Caco-2 (cell line): ENCODE data around the gene GPBP1L1. TPM values are rescaled to one million over a fixed set of nuclear protein-coding genes. Genes with fewer than 3 reads are reported as not detected.
"Not testable (repeated sequence)": the region's sequence is repeated elsewhere in the genome, so short reads cannot be mapped to it uniquely, and the experiment has no call there.

Experiments
- BruUV-seq: library from RNA; stranded (reverse); fragments of 400-500 nt; replicated peaks from 2 replicates; lab custom pipeline; 2021; lab: Mats Ljungman, UMichigan
- CTCF ChIA-PET: fragments of 300-600 bp; sonication (Branson Sonifier 250); formaldehyde crosslinking; loops from one replicate; lab custom pipeline; 2022; ENCODE audit warnings: antibody characterized with exemption; lab: Charles Lee
- POLR2A ChIA-PET: fragments of 300-600 bp; sonication (Branson Sonifier 250); formaldehyde crosslinking; loops from one replicate; lab custom pipeline; 2022; ENCODE audit warnings: antibody characterized with exemption; lab: Charles Lee
- DNase-seq, 2 experiments: peaks; one replicate each; pipeline versions ENCODE4 v3.0.0 to v3.0.0-alpha.2; 2020 to 2022
- H3K27me3 ChIP-seq: replicated peaks from 2 replicates; pipeline ENCODE4 v1.6.0; 2011; ENCODE audit warnings: low read length; ENCODE audit not compliant: control insufficient read depth, insufficient read depth
- H3K36me3 ChIP-seq: 2 replicates; pipeline ENCODE4 v1.5.1; 2011; ENCODE audit warnings: low read length; ENCODE audit not compliant: control insufficient read depth, insufficient read depth
- H3K4me1 ChIP-seq: fragments of 250-450 bp; sonication (Bioruptor Pico); 2 replicates; pipeline ENCODE4 v1.5.1; 2020; ENCODE audit warnings: mild to moderate bottlenecking
- H3K4me3 ChIP-seq: 2 replicates; pipeline ENCODE4 v1.5.1; 2011; ENCODE audit warnings: low read depth, mild to moderate bottlenecking, control low read depth, low read length
- H3K9me3 ChIP-seq: fragments of 250-450 bp; sonication (Bioruptor Pico); 2 replicates; pipeline ENCODE4 v1.5.1; 2020; ENCODE audit warnings: mild to moderate bottlenecking, moderate library complexity
- H3K27ac Mint-ChIP-seq: one replicate; pipeline ENCODE4 v1.8.0; 2022; ENCODE audit warnings: mixed read lengths; ENCODE audit not compliant: unreplicated experiment
- H3K27me3 Mint-ChIP-seq: one replicate; pipeline ENCODE4 v1.8.0; 2022; ENCODE audit warnings: mixed read lengths; ENCODE audit not compliant: insufficient read depth, unreplicated experiment
- H3K36me3 Mint-ChIP-seq: one replicate; pipeline ENCODE4 v1.8.0; 2022; ENCODE audit warnings: mild to moderate bottlenecking, mixed read lengths; ENCODE audit not compliant: insufficient read depth, unreplicated experiment
- H3K4me1 Mint-ChIP-seq: one replicate; pipeline ENCODE4 v1.8.0; 2022; ENCODE audit warnings: low read depth, mixed read lengths; ENCODE audit not compliant: unreplicated experiment
- H3K4me3 Mint-ChIP-seq: one replicate; pipeline ENCODE4 v1.8.0; 2022; ENCODE audit warnings: mild to moderate bottlenecking, moderate library complexity, mixed read lengths; ENCODE audit not compliant: unreplicated experiment
- H3K9me3 Mint-ChIP-seq: one replicate; pipeline ENCODE4 v1.8.0; 2022; ENCODE audit warnings: mixed read lengths; ENCODE audit not compliant: unreplicated experiment
- CTCF ChIP-seq, 2 experiments: fragments of 200-600 bp in 1 of 2; IDR thresholded peaks; 1 replicate in 1 of 2; 2 replicates in 1 of 2; pipeline versions ENCODE4 v1.5.1 to v1.8.0; 2011 to 2022; ENCODE audit warnings: antibody characterized with exemption in 1 of 2, control low read depth in 1 of 2, inconsistent platforms in 1 of 2, low read depth in 1 of 2, low read length in 1 of 2, mild to moderate bottlenecking in 1 of 2, moderate library complexity in 1 of 2; ENCODE audit not compliant: insufficient read depth in 1 of 2, severe bottlenecking in 1 of 2, unreplicated experiment in 1 of 2
- intact Hi-C: fragments of 100-400 bp; cut with micrococcal nuclease; formaldehyde crosslinking; loops from one replicate; pipeline ENCODE4 v1.10.0; 2022; ENCODE audit not compliant: unreplicated experiment
- total RNA-seq: library from RNA; stranded (reverse); gene quantifications from 2 replicates; pipeline ENCODE4 v1.2.3, GENCODE V29; 2022

GPBP1L1 gene
- total RNA-seq, 1 experiment from 2014 or later: 61.8 TPM

GRCh38 chr1:45608175-45609156 is 77.9 kb downstream of the GPBP1L1 start:
- no peak for DNase-seq
- H3K27me3 ChIP-seq: no peaks in the 10 kb centered on the region
- ChIA-PET CTCF (no interaction called here), POLR2A (no interaction called here)
- Mint-ChIP-seq H3K9me3 (no peaks in the 10 kb centered on the region), H3K27ac (no peak overlapping the region), H3K36me3 (peaks cover 79% of the 10 kb centered on the region), H3K4me3 (no peak overlapping the region), H3K4me1 (no peaks in the 10 kb centered on the region), H3K27me3 (no peaks in the 10 kb centered on the region)
- peaks cover 2% of the 10 kb centered on the region; the same call in 1 of the 2 replicates for H3K36me3 ChIP-seq
- BruUV-seq: no TSS peak
- intact Hi-C loops: no loop called here
- no peak for TF ChIP-seq CTCF (IDR thresholded peaks at IDR 0.05; ENCODE audit: insufficient read depth in 1 of 2, low read depth in 1 of 2, low read length in 1 of 2, severe bottlenecking in 1 of 2, unreplicated experiment in 1 of 2)
- H3K4me1 ChIP-seq: no peaks in the 10 kb centered on the region
- H3K9me3 ChIP-seq: no peaks in the 10 kb centered on the region
- no peak overlapping the region for H3K4me3 ChIP-seq

GRCh38 chr1:45607404-45608074 is 78.8 kb downstream of the GPBP1L1 start:
- CTCF ChIA-PET: no interaction called here
- POLR2A ChIA-PET: no interaction called here
- no peaks in the 10 kb centered on the region for H3K27me3 Mint-ChIP-seq
- no peaks in the 10 kb centered on the region for H3K27me3 ChIP-seq
- H3K36me3 Mint-ChIP-seq: peaks cover 76% of the 10 kb centered on the region
- TSS peak; percentile 91 for BruUV-seq
- H3K4me3 Mint-ChIP-seq: no peak overlapping the region
- no peaks in the 10 kb centered on the region for H3K9me3 Mint-ChIP-seq
- no peaks in the 10 kb centered on the region for H3K4me1 ChIP-seq
- no peaks in the 10 kb centered on the region for H3K9me3 ChIP-seq
- H3K4me1 Mint-ChIP-seq: no peaks in the 10 kb centered on the region
- H3K36me3 ChIP-seq: peaks cover 2% of the 10 kb centered on the region; the same call in 1 of the 2 replicates
- no peak for DNase-seq
- no peak for TF ChIP-seq CTCF (IDR thresholded peaks at IDR 0.05; ENCODE audit: insufficient read depth in 1 of 2, low read depth in 1 of 2, low read length in 1 of 2, severe bottlenecking in 1 of 2, unreplicated experiment in 1 of 2)
- no peak overlapping the region for H3K4me3 ChIP-seq
- intact Hi-C loops: no loop called here
- H3K27ac Mint-ChIP-seq: peak overlapping the region; percentile 17

GRCh38 chr1:45604239-45604638 is 82.1 kb downstream of the GPBP1L1 start:
- no peaks in the 10 kb centered on the region for H3K4me1 Mint-ChIP-seq
- CTCF ChIA-PET: no interaction called here
- H3K4me3 Mint-ChIP-seq: no peak overlapping the region
- DNase-seq: no peak
- no peak overlapping the region for H3K27ac Mint-ChIP-seq
- Histone ChIP-seq H3K4me3 (no peak overlapping the region), H3K27me3 (no peaks in the 10 kb centered on the region), H3K36me3 (no peaks in the 10 kb centered on the region), H3K4me1 (no peaks in the 10 kb centered on the region), H3K9me3 (no peaks in the 10 kb centered on the region)
- no peaks in the 10 kb centered on the region for H3K27me3 Mint-ChIP-seq
- BruUV-seq: no TSS peak
- no peaks in the 10 kb centered on the region for H3K9me3 Mint-ChIP-seq
- TF ChIP-seq CTCF (IDR thresholded peaks at IDR 0.05; ENCODE audit: insufficient read depth in 1 of 2, low read depth in 1 of 2, low read length in 1 of 2, severe bottlenecking in 1 of 2, unreplicated experiment in 1 of 2): no peak
- POLR2A ChIA-PET: no interaction called here
- H3K36me3 Mint-ChIP-seq: peaks cover 60% of the 10 kb centered on the region
- intact Hi-C loops: no loop called here

- H3K4me3 Mint-ChIP-seq, H3K4me3 ChIP-seq, H3K27ac Mint-ChIP-seq, POLR2A ChIA-PET, H3K36me3 ChIP-seq, H3K4me1 ChIP-seq, CTCF ChIA-PET, H3K9me3 Mint-ChIP-seq, H3K4me1 Mint-ChIP-seq, H3K27me3 ChIP-seq, BruUV-seq, DNase-seq, intact Hi-C loops, H3K27me3 Mint-ChIP-seq, H3K9me3 ChIP-seq: not testable (repeated sequence)
- H3K36me3 Mint-ChIP-seq: peaks cover 63% of the 10 kb centered on the region
Observed at GRCh38 chr1:45596765-45597164, 89.6 kb downstream of the GPBP1L1 start.
